GM21526 (cell line): Measurements from ENCODE around the gene MEF2A.
"Not testable (repeated sequence)": the region's sequence is repeated elsewhere in the genome, so short reads cannot be mapped to it uniquely, and the experiment has no call there.

Experiments
- ATAC-seq: cut with Tn5 transposase; IDR thresholded peaks from one replicate; pipeline ENCODE4 v1.9.1; 2021; ENCODE audit warnings: moderate library complexity; ENCODE audit not compliant: unreplicated experiment, low FRiP score

Gene MEF2A

DNA sequence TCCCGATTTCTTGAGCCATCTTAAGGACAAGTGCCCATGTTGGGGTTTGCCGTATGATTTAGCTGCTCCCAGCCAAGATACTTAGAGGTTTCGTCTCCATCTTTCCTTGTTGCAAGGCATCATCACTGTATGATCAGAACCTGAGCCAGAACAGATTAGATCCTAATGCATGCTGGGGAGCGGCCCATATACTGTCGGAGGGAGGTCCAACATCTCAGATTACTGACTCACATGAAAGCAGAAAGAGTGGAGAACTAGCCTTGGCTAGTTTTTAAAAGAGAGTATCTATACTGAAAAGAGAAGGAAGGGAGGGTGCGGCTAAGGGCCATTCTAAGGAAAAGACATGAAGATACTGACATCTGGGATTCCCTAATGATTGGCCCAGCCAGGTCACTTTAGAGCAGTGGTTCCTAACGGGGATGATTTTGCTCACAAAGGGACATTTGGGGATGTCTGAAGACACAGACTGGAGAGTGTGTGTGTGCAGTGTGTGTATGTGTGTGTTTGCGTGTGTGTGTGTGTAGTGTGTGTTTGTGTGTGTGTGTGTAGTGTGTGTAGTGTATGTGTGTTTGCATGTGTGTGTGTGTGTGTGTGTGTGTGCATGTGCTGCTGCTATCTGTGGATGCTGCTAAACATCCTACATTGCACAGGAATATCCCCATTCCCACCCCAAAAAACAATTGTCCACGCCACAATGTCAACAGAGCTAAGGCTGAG lies 179.7 kb downstream of the MEF2A start:
- ATAC-seq: no peak

DNA sequence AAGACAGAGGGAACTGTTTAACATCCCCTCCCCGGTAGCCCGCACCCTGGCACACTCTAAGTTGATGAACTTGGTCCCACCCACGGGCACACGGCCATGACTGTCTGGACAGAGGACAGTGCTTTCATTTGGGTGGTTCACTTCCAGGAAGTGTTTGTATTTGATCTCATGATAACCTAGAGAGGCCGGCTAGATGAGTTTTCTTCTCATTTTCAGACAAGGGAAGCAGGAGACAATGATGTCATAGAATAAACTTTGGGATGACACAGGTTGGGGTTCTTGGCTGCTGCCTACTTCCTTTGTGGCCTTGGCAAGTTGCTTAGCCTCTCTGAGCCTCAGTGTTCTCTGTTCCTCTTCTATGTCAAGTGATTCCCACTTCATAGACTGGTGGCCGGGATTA lies 183.6 kb downstream of the MEF2A start:
- no peak for ATAC-seq

DNA sequence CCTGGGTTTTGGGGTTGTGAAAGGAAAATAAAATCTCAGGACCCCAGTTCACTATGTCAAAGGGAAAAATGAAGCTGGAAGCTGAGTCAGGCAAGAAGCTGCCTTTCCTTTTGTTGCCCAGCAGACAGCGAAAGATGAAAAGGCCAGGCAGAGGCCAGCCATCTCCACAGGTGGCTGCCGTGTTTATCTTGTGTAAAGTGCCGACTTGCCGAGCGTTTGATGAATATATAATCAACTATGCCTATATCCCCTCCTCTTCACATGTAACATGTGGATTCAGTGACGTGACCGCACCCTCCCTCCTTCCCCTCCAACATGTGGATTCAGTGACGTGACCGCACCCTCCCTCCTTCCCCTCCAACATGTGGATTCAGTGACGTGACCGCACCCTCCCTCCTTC lies 184.5 kb downstream of the MEF2A start:
- not testable (repeated sequence) for ATAC-seq

- ATAC-seq: no peak
Observed at GRCh38 chr15:99752556-99752955, 186.8 kb downstream of the MEF2A start.

- ATAC-seq: no peak
Observed at GRCh38 chr15:99753066-99753465, 187.3 kb downstream of the MEF2A start.

GRCh38 chr15:99755692-99756409 lies 190.1 kb downstream of the MEF2A start:
- peak; percentile 84 for ATAC-seq

GRCh38 chr15:99762288-99762687 lies 196.5 kb downstream of the MEF2A start:
- no peak for ATAC-seq

DNA sequence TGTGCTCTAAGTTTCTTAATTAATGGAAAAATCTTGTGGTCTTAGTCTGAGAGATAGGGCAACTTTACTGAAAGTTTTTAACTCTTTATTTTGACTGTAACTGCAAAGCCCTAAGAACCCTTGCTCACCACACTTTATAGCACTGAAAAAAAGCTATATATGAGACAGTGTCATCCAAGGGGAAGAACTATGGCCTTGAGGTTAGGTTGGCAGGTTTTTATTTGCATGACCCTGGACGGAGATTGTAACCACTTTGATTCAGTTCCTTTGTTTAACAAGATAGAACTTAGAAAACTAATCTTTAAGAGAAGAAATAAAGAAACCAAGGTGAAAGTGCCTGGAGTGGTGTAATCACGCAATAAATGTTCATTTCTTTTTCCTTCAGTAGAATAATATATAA lies 198.0 kb downstream of the MEF2A start:
- ATAC-seq: no peak

DNA sequence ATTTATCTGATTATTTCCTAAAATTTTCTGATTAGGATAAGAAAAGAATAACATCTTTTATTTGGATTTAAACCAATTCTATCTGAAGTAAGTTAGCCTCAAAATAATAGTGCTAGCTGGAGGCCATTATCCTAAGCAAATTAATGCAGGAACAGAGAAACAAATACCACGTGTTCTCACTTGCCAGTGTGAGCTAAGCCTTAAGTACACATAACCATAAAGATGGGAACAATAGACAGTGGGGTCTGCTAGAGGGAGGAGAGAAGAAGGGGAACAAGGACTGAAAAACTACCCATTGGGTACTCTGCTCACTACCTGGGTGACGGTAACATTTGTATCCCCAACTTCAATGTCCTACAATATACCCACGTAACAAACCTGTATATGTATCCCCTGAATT lies 198.7 kb downstream of the MEF2A start:
- ATAC-seq: no peak
